GM23338 (cell line): ENCODE data around the gene BDH1. TPM values are rescaled to one million over a fixed set of nuclear protein-coding genes. Genes with fewer than 3 reads are reported as not detected.

Experiments
- ATAC-seq: fragments of 200-7000 bp; cut with Tn5 transposase; 3 replicates; pipeline ENCODE4 v1.9.1; 2020
- DNase-seq: peaks from one replicate; pipeline ENCODE4 v3.0.0-alpha.2; 2015; ENCODE audit warnings: low spot score
- H2AFZ ChIP-seq: fragments of 200-600 bp; sonication (generic); 2 replicates; pipeline ENCODE4 v1.8.0; 2016; ENCODE audit warnings: antibody characterized with exemption, mild to moderate bottlenecking, moderate library complexity
- H3F3A ChIP-seq: fragments of 200-600 bp; sonication (generic); replicated peaks from 2 replicates; pipeline ENCODE4 v1.8.0; 2017; ENCODE audit warnings: antibody characterized with exemption, mixed run types, low read depth
- H3K27ac ChIP-seq: fragments of 200-600 bp; sonication (generic); 2 replicates; pipeline ENCODE4 v1.6.1; 2016; ENCODE audit warnings: low read depth
- H3K27me3 ChIP-seq: fragments of 200-600 bp; sonication (generic); 2 replicates; pipeline ENCODE4 v1.8.0; 2016; ENCODE audit warnings: mild to moderate bottlenecking, mixed run types, moderate library complexity; ENCODE audit not compliant: insufficient read depth
- H3K36me3 ChIP-seq: fragments of 200-600 bp; sonication (generic); 2 replicates; pipeline ENCODE4 v1.8.0; 2016; ENCODE audit warnings: mild to moderate bottlenecking; ENCODE audit not compliant: insufficient read depth
- H3K4me1 ChIP-seq: fragments of 200-600 bp; sonication (generic); 2 replicates; pipeline ENCODE4 v1.8.0; 2016; ENCODE audit warnings: mild to moderate bottlenecking, moderate library complexity; ENCODE audit not compliant: insufficient read depth
- H3K4me2 ChIP-seq: fragments of 200-600 bp; sonication (generic); 2 replicates; pipeline ENCODE4 v1.7.1; 2017; ENCODE audit warnings: mixed run types
- H3K4me3 ChIP-seq: fragments of 200-600 bp; sonication (generic); 2 replicates; pipeline ENCODE4 v1.6.1; 2016; ENCODE audit warnings: mixed run types
- H3K79me2 ChIP-seq: fragments of 200-600 bp; sonication (generic); replicated peaks from 2 replicates; pipeline ENCODE4 v1.8.0; 2017; ENCODE audit warnings: mild to moderate bottlenecking; ENCODE audit not compliant: insufficient read depth
- H3K9me2 ChIP-seq: fragments of 200-600 bp; sonication (generic); 2 replicates; pipeline ENCODE4 v1.8.0; 2017; ENCODE audit not compliant: insufficient read depth
- H4K20me1 ChIP-seq: fragments of 200-600 bp; sonication (generic); replicated peaks from 2 replicates; pipeline ENCODE4 v1.8.0; 2017; ENCODE audit warnings: mild to moderate bottlenecking; ENCODE audit not compliant: insufficient read depth
- H3K27ac Mint-ChIP-seq: 2 replicates; pipeline ENCODE4 v1.8.0; 2020; ENCODE audit warnings: inconsistent platforms, mild to moderate bottlenecking, moderate library complexity, mixed read lengths
- H3K27me3 Mint-ChIP-seq: 3 replicates; pipeline ENCODE4 v1.8.0; 2022; ENCODE audit warnings: low read depth, mild to moderate bottlenecking, moderate library complexity, mixed read lengths, inconsistent platforms; ENCODE audit not compliant: insufficient read depth, poor library complexity
- H3K36me3 Mint-ChIP-seq: 3 replicates; pipeline ENCODE4 v1.8.0; 2021; ENCODE audit warnings: low read depth, mild to moderate bottlenecking, inconsistent platforms, moderate library complexity, mixed read lengths
- H3K4me1 Mint-ChIP-seq: 3 replicates; pipeline ENCODE4 v1.8.0; 2020; ENCODE audit warnings: mild to moderate bottlenecking, inconsistent platforms, mixed read lengths
- H3K4me3 Mint-ChIP-seq: 3 replicates; pipeline ENCODE4 v1.8.0; 2021; ENCODE audit warnings: moderate library complexity, mild to moderate bottlenecking, inconsistent platforms, mixed read lengths
- H3K9me3 Mint-ChIP-seq: 3 replicates; pipeline ENCODE4 v1.8.0; 2020; ENCODE audit warnings: moderate library complexity, mild to moderate bottlenecking, inconsistent platforms, mixed read lengths
- CREB1 ChIP-seq: fragments of 250-450 bp; sonication (Bioruptor Pico); IDR thresholded peaks from 2 replicates; pipeline ENCODE4 v1.5.0; 2020; ENCODE audit warnings: low read depth, mild to moderate bottlenecking, moderate library complexity
- EZH2phosphoT487 ChIP-seq: fragments of 200-600 bp; sonication (generic); IDR thresholded peaks from one replicate; pipeline ENCODE4 v1.8.1; 2018; ENCODE audit warnings: antibody characterized with exemption; ENCODE audit not compliant: unreplicated experiment
- JUNB ChIP-seq: IDR thresholded peaks from one replicate; pipeline ENCODE4 v1.6.1; 2016; ENCODE audit warnings: antibody characterized with exemption; ENCODE audit not compliant: unreplicated experiment
- NANOG ChIP-seq: IDR thresholded peaks from 2 replicates; pipeline ENCODE4 v1.6.1; 2016; ENCODE audit warnings: antibody characterized with exemption, borderline replicate concordance
- STAT1 ChIP-seq: IDR thresholded peaks from one replicate; pipeline ENCODE4 v1.6.1; 2016; ENCODE audit warnings: antibody characterized with exemption; ENCODE audit not compliant: unreplicated experiment
- ZNF114 ChIP-seq: fragments of 250-450 bp; sonication (Bioruptor Pico); IDR thresholded peaks from 2 replicates; pipeline ENCODE4 v1.5.0; 2020; ENCODE audit warnings: mild to moderate bottlenecking, moderate library complexity
- ZNF331 ChIP-seq: fragments of 250-450 bp; sonication (Bioruptor Pico); IDR thresholded peaks from 2 replicates; pipeline ENCODE4 v1.5.0; 2020; ENCODE audit warnings: low read depth, mild to moderate bottlenecking, moderate library complexity
- polyA plus RNA-seq: library from polyadenylated mRNA; unstranded; fragments of >200 nt; fragmentation: Nextera tagmentation; extraction: Ambion mirVana; gene quantifications from 2 replicates; pipeline ENCODE4 v1.2.1, GENCODE V29; 2016
- total RNA-seq: library from RNA; depleted of rRNA; stranded (reverse); fragments of >200 nt; shearing (Covaris generic); gene quantifications from 2 replicates; pipeline ENCODE4 v1.2.3, GENCODE V29; 2014
- TF ChIP-seq, protein P1 (sequence below), 2 experiments: fragments of 200-600 bp in 1 of 2; sonication (generic) in 1 of 2; conservative IDR thresholded peaks; 2 replicates each; pipeline versions ENCODE4 v1.5.1 to v1.6.1; 2016 to 2017; ENCODE audit warnings: antibody characterized with exemption in 2 of 2, low read depth in 2 of 2, mild to moderate bottlenecking in 2 of 2, moderate library complexity in 1 of 2
- TF ChIP-seq, protein P2 (sequence below): IDR thresholded peaks from 2 replicates; pipeline ENCODE4 v1.6.1; 2016; ENCODE audit warnings: antibody characterized with exemption
- TF ChIP-seq, protein P3 (sequence below): fragments of 250-450 bp; sonication (Bioruptor Pico); IDR thresholded peaks from 2 replicates; pipeline ENCODE4 v1.5.0; 2020; ENCODE audit warnings: mild to moderate bottlenecking, moderate library complexity
- TF ChIP-seq, protein P4 (sequence below): IDR thresholded peaks from one replicate; pipeline ENCODE4 v1.6.1; 2018; ENCODE audit warnings: antibody characterized with exemption; ENCODE audit not compliant: unreplicated experiment

Gene BDH1
- total and polyA plus RNA-seq, 2 experiments from 2014 or later = 18.1 to 19.3 TPM

DNA sequence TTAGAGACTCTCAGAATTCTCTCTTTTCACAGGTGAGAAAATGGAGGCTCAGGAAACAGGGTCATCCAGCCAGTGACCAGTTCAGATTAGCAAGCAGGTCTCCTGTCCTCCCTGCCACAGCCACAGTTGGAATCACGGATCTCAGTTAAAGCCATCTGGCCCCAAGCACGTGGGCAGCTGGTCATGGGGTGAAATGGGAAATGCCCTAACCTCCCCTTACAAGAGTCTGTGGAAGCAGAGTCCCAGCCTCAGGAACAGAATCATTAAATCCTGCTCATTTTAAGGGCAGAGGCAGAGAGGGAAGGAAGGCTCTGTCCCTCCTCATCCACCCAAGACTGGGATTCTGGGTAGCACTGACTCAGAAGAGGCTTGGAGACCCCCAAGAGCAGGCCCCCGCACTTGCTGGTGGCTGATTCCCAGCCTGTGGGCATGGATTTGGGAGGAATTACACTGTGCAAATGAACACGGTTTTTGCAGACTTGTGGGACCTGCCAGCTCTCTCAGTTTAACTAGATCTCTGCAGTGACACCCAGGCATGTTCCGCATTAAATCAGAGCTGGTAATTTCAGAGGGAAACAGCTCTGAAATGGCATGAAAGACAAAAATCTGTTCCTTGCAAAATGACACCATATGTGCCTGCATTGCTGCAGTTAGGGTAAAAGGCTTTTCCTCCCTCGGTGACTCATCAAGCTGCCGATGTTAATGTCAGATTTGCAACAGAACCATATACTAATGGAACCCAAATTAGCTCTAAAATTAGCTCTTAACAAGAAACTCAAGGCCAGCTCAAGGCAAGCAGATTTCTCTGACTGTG lies 89.0 kb downstream of the BDH1 start (continued):
- TF ChIP-seq, protein P1, sequence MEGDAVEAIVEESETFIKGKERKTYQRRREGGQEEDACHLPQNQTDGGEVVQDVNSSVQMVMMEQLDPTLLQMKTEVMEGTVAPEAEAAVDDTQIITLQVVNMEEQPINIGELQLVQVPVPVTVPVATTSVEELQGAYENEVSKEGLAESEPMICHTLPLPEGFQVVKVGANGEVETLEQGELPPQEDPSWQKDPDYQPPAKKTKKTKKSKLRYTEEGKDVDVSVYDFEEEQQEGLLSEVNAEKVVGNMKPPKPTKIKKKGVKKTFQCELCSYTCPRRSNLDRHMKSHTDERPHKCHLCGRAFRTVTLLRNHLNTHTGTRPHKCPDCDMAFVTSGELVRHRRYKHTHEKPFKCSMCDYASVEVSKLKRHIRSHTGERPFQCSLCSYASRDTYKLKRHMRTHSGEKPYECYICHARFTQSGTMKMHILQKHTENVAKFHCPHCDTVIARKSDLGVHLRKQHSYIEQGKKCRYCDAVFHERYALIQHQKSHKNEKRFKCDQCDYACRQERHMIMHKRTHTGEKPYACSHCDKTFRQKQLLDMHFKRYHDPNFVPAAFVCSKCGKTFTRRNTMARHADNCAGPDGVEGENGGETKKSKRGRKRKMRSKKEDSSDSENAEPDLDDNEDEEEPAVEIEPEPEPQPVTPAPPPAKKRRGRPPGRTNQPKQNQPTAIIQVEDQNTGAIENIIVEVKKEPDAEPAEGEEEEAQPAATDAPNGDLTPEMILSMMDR (conservative IDR thresholded peaks at IDR 0.05; ENCODE audit: low read depth in 2 of 2) = no peak
- TF ChIP-seq ZNF331 (CRISPR knock-in tag) = no peak

DNA sequence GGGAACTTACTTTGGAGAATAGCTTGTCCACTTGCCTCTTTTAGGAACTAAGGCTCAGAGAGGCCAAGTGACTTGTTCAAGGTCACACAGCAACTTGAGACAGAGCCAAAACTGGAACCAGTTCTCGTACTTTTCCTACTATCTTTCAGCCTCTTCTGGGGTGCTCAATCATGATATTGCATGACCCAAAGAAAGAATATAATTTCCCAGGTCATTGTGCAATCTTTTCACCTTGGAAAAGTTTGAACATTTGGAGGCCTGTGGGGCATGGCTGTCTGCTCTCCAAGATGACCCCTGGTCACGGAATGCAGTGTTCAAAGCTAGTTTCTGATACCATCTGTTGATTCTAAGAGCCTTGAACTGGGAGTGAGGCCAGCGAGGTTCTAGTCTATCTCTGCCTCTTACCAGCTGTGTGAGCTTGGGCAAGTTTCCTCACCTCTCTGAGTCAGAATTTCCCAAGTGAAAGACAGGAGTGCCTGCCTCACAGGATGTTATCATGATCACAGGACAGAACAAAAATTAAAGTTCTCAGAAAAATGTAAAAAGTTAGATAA lies 89.7 kb downstream of the BDH1 start:
- H3K4me1 Mint-ChIP-seq = peaks cover 42% of the 10 kb centered on the region
- H3K4me3 ChIP-seq = no peak overlapping the region
- TF ChIP-seq, protein P2, sequence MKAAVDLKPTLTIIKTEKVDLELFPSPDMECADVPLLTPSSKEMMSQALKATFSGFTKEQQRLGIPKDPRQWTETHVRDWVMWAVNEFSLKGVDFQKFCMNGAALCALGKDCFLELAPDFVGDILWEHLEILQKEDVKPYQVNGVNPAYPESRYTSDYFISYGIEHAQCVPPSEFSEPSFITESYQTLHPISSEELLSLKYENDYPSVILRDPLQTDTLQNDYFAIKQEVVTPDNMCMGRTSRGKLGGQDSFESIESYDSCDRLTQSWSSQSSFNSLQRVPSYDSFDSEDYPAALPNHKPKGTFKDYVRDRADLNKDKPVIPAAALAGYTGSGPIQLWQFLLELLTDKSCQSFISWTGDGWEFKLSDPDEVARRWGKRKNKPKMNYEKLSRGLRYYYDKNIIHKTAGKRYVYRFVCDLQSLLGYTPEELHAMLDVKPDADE = no peak
- TF ChIP-seq ZNF331 (CRISPR knock-in tag) (no peak), STAT1 (no peak), EZH2phosphoT487 (no peak), ZNF114 (CRISPR knock-in tag) (no peak), NANOG (no peak), CREB1 (CRISPR knock-in tag) (no peak), JUNB (no peak)
- TF ChIP-seq, protein P3, sequence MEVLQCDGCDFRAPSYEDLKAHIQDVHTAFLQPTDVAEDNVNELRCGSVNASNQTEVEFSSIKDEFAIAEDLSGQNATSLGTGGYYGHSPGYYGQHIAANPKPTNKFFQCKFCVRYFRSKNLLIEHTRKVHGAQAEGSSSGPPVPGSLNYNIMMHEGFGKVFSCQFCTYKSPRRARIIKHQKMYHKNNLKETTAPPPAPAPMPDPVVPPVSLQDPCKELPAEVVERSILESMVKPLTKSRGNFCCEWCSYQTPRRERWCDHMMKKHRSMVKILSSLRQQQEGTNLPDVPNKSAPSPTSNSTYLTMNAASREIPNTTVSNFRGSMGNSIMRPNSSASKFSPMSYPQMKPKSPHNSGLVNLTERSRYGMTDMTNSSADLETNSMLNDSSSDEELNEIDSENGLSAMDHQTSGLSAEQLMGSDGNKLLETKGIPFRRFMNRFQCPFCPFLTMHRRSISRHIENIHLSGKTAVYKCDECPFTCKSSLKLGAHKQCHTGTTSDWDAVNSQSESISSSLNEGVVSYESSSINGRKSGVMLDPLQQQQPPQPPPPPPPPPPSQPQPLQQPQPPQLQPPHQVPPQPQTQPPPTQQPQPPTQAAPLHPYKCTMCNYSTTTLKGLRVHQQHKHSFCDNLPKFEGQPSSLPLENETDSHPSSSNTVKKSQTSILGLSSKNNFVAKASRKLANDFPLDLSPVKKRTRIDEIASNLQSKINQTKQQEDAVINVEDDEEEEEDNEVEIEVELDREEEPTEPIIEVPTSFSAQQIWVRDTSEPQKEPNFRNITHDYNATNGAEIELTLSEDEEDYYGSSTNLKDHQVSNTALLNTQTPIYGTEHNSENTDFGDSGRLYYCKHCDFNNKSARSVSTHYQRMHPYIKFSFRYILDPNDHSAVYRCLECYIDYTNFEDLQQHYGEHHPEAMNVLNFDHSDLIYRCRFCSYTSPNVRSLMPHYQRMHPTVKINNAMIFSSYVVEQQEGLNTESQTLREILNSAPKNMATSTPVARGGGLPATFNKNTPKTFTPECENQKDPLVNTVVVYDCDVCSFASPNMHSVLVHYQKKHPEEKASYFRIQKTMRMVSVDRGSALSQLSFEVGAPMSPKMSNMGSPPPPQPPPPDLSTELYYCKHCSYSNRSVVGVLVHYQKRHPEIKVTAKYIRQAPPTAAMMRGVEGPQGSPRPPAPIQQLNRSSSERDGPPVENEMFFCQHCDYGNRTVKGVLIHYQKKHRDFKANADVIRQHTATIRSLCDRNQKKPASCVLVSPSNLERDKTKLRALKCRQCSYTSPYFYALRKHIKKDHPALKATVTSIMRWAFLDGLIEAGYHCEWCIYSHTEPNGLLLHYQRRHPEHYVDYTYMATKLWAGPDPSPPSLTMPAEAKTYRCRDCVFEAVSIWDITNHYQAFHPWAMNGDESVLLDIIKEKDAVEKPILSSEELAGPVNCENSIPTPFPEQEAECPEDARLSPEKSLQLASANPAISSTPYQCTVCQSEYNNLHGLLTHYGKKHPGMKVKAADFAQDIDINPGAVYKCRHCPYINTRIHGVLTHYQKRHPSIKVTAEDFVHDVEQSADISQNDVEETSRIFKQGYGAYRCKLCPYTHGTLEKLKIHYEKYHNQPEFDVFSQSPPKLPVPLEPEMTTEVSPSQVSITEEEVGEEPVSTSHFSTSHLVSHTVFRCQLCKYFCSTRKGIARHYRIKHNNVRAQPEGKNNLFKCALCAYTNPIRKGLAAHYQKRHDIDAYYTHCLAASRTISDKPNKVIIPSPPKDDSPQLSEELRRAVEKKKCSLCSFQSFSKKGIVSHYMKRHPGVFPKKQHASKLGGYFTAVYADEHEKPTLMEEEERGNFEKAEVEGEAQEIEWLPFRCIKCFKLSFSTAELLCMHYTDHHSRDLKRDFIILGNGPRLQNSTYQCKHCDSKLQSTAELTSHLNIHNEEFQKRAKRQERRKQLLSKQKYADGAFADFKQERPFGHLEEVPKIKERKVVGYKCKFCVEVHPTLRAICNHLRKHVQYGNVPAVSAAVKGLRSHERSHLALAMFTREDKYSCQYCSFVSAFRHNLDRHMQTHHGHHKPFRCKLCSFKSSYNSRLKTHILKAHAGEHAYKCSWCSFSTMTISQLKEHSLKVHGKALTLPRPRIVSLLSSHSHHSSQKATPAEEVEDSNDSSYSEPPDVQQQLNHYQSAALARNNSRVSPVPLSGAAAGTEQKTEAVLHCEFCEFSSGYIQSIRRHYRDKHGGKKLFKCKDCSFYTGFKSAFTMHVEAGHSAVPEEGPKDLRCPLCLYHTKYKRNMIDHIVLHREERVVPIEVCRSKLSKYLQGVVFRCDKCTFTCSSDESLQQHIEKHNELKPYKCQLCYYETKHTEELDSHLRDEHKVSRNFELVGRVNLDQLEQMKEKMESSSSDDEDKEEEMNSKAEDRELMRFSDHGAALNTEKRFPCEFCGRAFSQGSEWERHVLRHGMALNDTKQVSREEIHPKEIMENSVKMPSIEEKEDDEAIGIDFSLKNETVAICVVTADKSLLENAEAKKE (CRISPR knock-in tag) = no peak
- TF ChIP-seq, protein P4, sequence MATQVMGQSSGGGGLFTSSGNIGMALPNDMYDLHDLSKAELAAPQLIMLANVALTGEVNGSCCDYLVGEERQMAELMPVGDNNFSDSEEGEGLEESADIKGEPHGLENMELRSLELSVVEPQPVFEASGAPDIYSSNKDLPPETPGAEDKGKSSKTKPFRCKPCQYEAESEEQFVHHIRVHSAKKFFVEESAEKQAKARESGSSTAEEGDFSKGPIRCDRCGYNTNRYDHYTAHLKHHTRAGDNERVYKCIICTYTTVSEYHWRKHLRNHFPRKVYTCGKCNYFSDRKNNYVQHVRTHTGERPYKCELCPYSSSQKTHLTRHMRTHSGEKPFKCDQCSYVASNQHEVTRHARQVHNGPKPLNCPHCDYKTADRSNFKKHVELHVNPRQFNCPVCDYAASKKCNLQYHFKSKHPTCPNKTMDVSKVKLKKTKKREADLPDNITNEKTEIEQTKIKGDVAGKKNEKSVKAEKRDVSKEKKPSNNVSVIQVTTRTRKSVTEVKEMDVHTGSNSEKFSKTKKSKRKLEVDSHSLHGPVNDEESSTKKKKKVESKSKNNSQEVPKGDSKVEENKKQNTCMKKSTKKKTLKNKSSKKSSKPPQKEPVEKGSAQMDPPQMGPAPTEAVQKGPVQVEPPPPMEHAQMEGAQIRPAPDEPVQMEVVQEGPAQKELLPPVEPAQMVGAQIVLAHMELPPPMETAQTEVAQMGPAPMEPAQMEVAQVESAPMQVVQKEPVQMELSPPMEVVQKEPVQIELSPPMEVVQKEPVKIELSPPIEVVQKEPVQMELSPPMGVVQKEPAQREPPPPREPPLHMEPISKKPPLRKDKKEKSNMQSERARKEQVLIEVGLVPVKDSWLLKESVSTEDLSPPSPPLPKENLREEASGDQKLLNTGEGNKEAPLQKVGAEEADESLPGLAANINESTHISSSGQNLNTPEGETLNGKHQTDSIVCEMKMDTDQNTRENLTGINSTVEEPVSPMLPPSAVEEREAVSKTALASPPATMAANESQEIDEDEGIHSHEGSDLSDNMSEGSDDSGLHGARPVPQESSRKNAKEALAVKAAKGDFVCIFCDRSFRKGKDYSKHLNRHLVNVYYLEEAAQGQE = no peak

More for the DNA sequence above, 89.7 kb downstream of the BDH1 start:
- Histone ChIP-seq H3K9me2 (no peaks in the 10 kb centered on the region), H3K4me2 (no peak overlapping the region), H3K27me3 (no peaks in the 10 kb centered on the region), H2AFZ (peak overlapping the region; percentile 96; the same call in 1 of the 2 replicates), H3K79me2 (no peaks in the 10 kb centered on the region), H3F3A (no peaks in the 10 kb centered on the region), H4K20me1 (no peaks in the 10 kb centered on the region), H3K4me1 (peaks cover 23% of the 10 kb centered on the region), H3K27ac (0 out of 2 replicates have a peak overlapping the region, but pooled peaks have one; percentile 36), H3K36me3 (no peaks in the 10 kb centered on the region)
- Mint-ChIP-seq H3K4me3 (no peak overlapping the region), H3K36me3 (no peaks in the 10 kb centered on the region), H3K9me3 (no peaks in the 10 kb centered on the region), H3K27ac (peak overlapping the region; percentile 16; the same call in 1 of the 2 replicates), H3K27me3 (peaks cover 10% of the 10 kb centered on the region)
- DNase-seq (no peak), ATAC-seq (no peak)
